ENCODE data around the gene NSD2.

GRCh38 chr4:1953335-1953734 lies 82.1 kb downstream of the NSD2 start:
- TF ChIP-seq, protein P1, sequence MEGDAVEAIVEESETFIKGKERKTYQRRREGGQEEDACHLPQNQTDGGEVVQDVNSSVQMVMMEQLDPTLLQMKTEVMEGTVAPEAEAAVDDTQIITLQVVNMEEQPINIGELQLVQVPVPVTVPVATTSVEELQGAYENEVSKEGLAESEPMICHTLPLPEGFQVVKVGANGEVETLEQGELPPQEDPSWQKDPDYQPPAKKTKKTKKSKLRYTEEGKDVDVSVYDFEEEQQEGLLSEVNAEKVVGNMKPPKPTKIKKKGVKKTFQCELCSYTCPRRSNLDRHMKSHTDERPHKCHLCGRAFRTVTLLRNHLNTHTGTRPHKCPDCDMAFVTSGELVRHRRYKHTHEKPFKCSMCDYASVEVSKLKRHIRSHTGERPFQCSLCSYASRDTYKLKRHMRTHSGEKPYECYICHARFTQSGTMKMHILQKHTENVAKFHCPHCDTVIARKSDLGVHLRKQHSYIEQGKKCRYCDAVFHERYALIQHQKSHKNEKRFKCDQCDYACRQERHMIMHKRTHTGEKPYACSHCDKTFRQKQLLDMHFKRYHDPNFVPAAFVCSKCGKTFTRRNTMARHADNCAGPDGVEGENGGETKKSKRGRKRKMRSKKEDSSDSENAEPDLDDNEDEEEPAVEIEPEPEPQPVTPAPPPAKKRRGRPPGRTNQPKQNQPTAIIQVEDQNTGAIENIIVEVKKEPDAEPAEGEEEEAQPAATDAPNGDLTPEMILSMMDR (IDR thresholded peaks at IDR 0.05), result no peak
- TF ChIP-seq POLR2A (IDR thresholded peaks at IDR 0.05), result no peak
